IMR-90 (cell line): Measurements from ENCODE around the gene NXN.

ENCODE experiments used
- BHLHE40 ChIP-seq: fragments of 150-350 bp; IDR thresholded peaks from 2 replicates; pipeline ENCODE4 v1.6.1; 2016; ENCODE audit warnings: mild to moderate bottlenecking, low read depth, low read length
- CEBPB ChIP-seq: IDR thresholded peaks from 2 replicates; pipeline ENCODE4 v1.6.1; 2012; ENCODE audit warnings: low read depth, low read length, improper control_type of control experiment
- CHD1 ChIP-seq: IDR thresholded peaks from 2 replicates; pipeline ENCODE4 v1.6.1; 2012; ENCODE audit warnings: low read depth, low read length, improper control_type of control experiment
- FOS ChIP-seq: fragments of 150-350 bp; IDR thresholded peaks from 2 replicates; pipeline ENCODE4 v1.6.1; 2016; ENCODE audit warnings: low read depth, low read length
- MAFK ChIP-seq: IDR thresholded peaks from 2 replicates; pipeline ENCODE4 v1.6.1; 2012; ENCODE audit warnings: low read depth, low read length, improper control_type of control experiment
- MAZ ChIP-seq: IDR thresholded peaks from 2 replicates; pipeline ENCODE4 v1.6.1; 2012; ENCODE audit warnings: low read depth, mild to moderate bottlenecking, low read length, improper control_type of control experiment, moderate library complexity, borderline replicate concordance
- POLR2A ChIP-seq: IDR thresholded peaks from 2 replicates; pipeline ENCODE4 v1.6.1; 2012; ENCODE audit warnings: mild to moderate bottlenecking, low read depth, low read length
- RAD21 ChIP-seq: IDR thresholded peaks from 2 replicates; pipeline ENCODE4 v1.6.1; 2012; ENCODE audit warnings: low read length, improper control_type of control experiment
- RFX5 ChIP-seq: IDR thresholded peaks from 2 replicates; pipeline ENCODE4 v1.8.0; 2012; ENCODE audit warnings: low read depth, mild to moderate bottlenecking, low read length, moderate library complexity
- TF ChIP-seq, protein P1 (sequence below): conservative IDR thresholded peaks from 2 replicates; pipeline ENCODE4 v1.5.1; 2012; ENCODE audit warnings: mild to moderate bottlenecking, low read depth, low read length, improper control_type of control experiment

DNA sequence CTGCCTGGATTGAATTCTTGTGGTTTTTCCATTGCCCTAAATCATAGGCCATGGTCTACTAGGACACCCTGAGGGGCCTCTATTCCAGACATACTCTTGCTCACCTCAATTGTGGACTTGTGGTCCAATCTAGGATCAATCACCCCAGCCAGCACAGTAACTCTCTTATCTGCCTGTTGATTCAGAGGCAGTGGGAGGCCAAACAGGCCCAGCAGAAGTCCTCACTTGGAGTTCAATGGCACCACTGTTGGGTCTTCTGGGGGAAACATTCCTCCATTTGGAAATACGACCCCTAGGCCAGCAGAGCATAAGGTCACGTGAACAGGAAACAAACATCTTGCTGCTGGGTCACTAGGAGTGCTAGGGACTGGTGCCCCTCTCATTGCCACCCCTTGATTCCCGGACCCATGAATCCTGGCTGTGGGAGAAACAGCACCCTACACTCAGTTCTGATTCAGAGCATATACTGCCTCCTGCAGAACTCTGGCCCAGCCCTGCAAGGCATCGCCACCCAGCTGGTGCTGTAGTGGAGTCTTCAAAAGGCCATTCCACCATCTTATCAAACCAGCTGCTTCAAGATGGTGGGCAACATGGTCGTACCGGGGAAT is 6.8 kb upstream of the NXN start:
- TF ChIP-seq, protein P1, sequence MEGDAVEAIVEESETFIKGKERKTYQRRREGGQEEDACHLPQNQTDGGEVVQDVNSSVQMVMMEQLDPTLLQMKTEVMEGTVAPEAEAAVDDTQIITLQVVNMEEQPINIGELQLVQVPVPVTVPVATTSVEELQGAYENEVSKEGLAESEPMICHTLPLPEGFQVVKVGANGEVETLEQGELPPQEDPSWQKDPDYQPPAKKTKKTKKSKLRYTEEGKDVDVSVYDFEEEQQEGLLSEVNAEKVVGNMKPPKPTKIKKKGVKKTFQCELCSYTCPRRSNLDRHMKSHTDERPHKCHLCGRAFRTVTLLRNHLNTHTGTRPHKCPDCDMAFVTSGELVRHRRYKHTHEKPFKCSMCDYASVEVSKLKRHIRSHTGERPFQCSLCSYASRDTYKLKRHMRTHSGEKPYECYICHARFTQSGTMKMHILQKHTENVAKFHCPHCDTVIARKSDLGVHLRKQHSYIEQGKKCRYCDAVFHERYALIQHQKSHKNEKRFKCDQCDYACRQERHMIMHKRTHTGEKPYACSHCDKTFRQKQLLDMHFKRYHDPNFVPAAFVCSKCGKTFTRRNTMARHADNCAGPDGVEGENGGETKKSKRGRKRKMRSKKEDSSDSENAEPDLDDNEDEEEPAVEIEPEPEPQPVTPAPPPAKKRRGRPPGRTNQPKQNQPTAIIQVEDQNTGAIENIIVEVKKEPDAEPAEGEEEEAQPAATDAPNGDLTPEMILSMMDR, result no peak
- no peak for TF ChIP-seq RAD21
- TF ChIP-seq CEBPB, result no peak
- no peak for TF ChIP-seq POLR2A
- TF ChIP-seq FOS, result no peak
- no peak for TF ChIP-seq MAFK
- TF ChIP-seq RFX5, result no peak
- no peak for TF ChIP-seq MAZ
- TF ChIP-seq CHD1, result no peak
- TF ChIP-seq BHLHE40, result no peak
